ENCODE data around the gene TYMP. TPM values are rescaled to one million over a fixed set of nuclear protein-coding genes. Genes with fewer than 3 reads are reported as not detected.

The TYMP gene
- total RNA-seq, 2 experiments from 2014 or later, result 89.1 to 90.2 TPM

GRCh38 chr22:50526834-50527801, 2.7 kb downstream of the TYMP start:
- ChIA-PET POLR2A (interaction anchor here (0.7 to 12.1 kb wide), 12 partner anchors 11 to 94 kb away, joined by 3 to 583 read pairs (median 18); partner anchors contain the start of genes CHKB, KLHDC7B, LMF2 and NCAPH2), CTCF (interaction anchor here (0.6 to 6.0 kb wide), 7 partner anchors 15 to 251 kb away, joined by 3 to 150 read pairs (median 4); partner anchors contain the start of genes KLHDC7B, LMF2 and SYCE3)
- Mint-ChIP-seq H3K27me3 (no peaks in the 10 kb centered on the region), H3K36me3 (ENCODE audit: low read depth) (peaks cover 48% of the 10 kb centered on the region), H3K9me3 (no peaks in the 10 kb centered on the region), H3K4me1 (peaks cover 43% of the 10 kb centered on the region), H3K27ac (peak overlapping the region; percentile 89), H3K4me3 (peak overlapping the region; percentile 83)
- peak; percentile 69 for DNase-seq

- Mint-ChIP-seq H3K4me3 (peak overlapping the region; percentile 83), H3K9me3 (no peaks in the 10 kb centered on the region), H3K27ac (peak overlapping the region; percentile 89), H3K36me3 (ENCODE audit: low read depth) (peaks cover 47% of the 10 kb centered on the region), H3K4me1 (peaks cover 43% of the 10 kb centered on the region), H3K27me3 (no peaks in the 10 kb centered on the region)
- CTCF ChIA-PET, result interaction anchor here (0.7 to 6.0 kb wide), 40 partner anchors 9 to 339 kb away, joined by 3 to 150 read pairs (median 5); partner anchors contain the start of genes ARSA, CHKB, CPT1B and HDAC10
- DNase-seq, result peak; percentile 89
- POLR2A ChIA-PET, result interaction anchor here (0.6 to 12.1 kb wide), 40 partner anchors 9 to 554 kb away, joined by 3 to 583 read pairs (median 6); partner anchors contain the start of genes ARSA, CHKB, CPT1B and HDAC10
Measured at GRCh38 chr22:50526108-50526833, 3.5 kb downstream of the TYMP start.

GRCh38 chr22:50525858-50526107, 4.0 kb downstream of the TYMP start:
- Mint-ChIP-seq H3K36me3 (ENCODE audit: low read depth) (peaks cover 45% of the 10 kb centered on the region), H3K4me1 (peaks cover 43% of the 10 kb centered on the region), H3K4me3 (peak overlapping the region; percentile 86), H3K9me3 (no peaks in the 10 kb centered on the region), H3K27me3 (no peaks in the 10 kb centered on the region), H3K27ac (peak overlapping the region; percentile 86)
- ChIA-PET CTCF (interaction anchor here (0.6 to 6.0 kb wide), 46 partner anchors 9 to 339 kb away, joined by 3 to 150 read pairs (median 5); partner anchors contain the start of genes ARSA, CHKB, CPT1B and HDAC10), POLR2A (interaction anchor here (0.6 to 12.1 kb wide), 45 partner anchors 9 to 554 kb away, joined by 3 to 583 read pairs (median 4); partner anchors contain the start of genes ADM2, ARSA, CHKB and CPT1B)
- no peak for DNase-seq

GRCh38 chr22:50525104-50525857, 4.5 kb downstream of the TYMP start, which contains the start of gene SCO2:
TSS of gene SCO2 (minus strand) at chr22:50525598. CDS start at chr22:50524411, 1,187 bp downstream.
- peak; percentile 98 for DNase-seq
- ChIA-PET CTCF (interaction anchor here (0.6 to 6.0 kb wide), 46 partner anchors 10 to 338 kb away, joined by 3 to 150 read pairs (median 5); partner anchors contain the start of genes ARSA, CHKB, CPT1B and HDAC10), POLR2A (interaction anchor here (0.6 to 12.1 kb wide), 47 partner anchors 8 to 338 kb away, joined by 3 to 583 read pairs (median 4); partner anchors contain the start of genes ADM2, ARSA, CHKB and CPT1B)
- Mint-ChIP-seq H3K4me1 (peaks cover 43% of the 10 kb centered on the region), H3K27ac (peak within 1 kb of the TSS; percentile 89), H3K9me3 (no peaks in the 10 kb centered on the region), H3K27me3 (no peaks in the 10 kb centered on the region), H3K36me3 (ENCODE audit: low read depth) (peaks cover 47% of the 10 kb centered on the region), H3K4me3 (peak within 1 kb of the TSS; percentile 86)

- Mint-ChIP-seq H3K36me3 (ENCODE audit: low read depth) (peaks cover 51% of the 10 kb centered on the region), H3K9me3 (no peaks in the 10 kb centered on the region), H3K4me1 (peaks cover 43% of the 10 kb centered on the region), H3K27ac (peak overlapping the region; percentile 89), H3K4me3 (peak overlapping the region; percentile 86), H3K27me3 (no peaks in the 10 kb centered on the region)
- CTCF ChIA-PET, result interaction anchor here (1.0 to 6.0 kb wide), 19 partner anchors 10 to 274 kb away, joined by 3 to 150 read pairs (median 9); partner anchors contain the start of genes CPT1B, HDAC10, KLHDC7B and LMF2
- POLR2A ChIA-PET, result interaction anchor here (0.9 to 12.1 kb wide), 24 partner anchors 10 to 338 kb away, joined by 3 to 583 read pairs (median 6); partner anchors contain the start of genes ARSA, CHKB, HDAC10 and KLHDC7B
- DNase-seq, result no peak
Measured at GRCh38 chr22:50524676-50525103, 5.1 kb downstream of the TYMP start.

- Mint-ChIP-seq H3K9me3 (no peaks in the 10 kb centered on the region), H3K4me1 (peaks cover 43% of the 10 kb centered on the region), H3K27ac (peak overlapping the region; percentile 89), H3K27me3 (no peaks in the 10 kb centered on the region), H3K4me3 (peak overlapping the region; percentile 86), H3K36me3 (ENCODE audit: low read depth) (peaks cover 55% of the 10 kb centered on the region)
- DNase-seq, result no peak
- ChIA-PET POLR2A (interaction anchor here (1.0 to 12.1 kb wide), 15 partner anchors 9 to 337 kb away, joined by 3 to 583 read pairs (median 42); partner anchors contain the start of genes ARSA, CHKB, KLHDC7B and LMF2), CTCF (interaction anchor here (1.3 to 6.0 kb wide), 8 partner anchors 12 to 248 kb away, joined by 5 to 150 read pairs (median 24); partner anchors contain the start of genes KLHDC7B, LMF2, NCAPH2 and SYCE3)
Measured at GRCh38 chr22:50523806-50524675, 5.8 kb downstream of the TYMP start.

GRCh38 chr22:50523458-50523805, 6.4 kb downstream of the TYMP start:
- Mint-ChIP-seq H3K4me3 (peak overlapping the region; percentile 18), H3K27ac (no peak overlapping the region), H3K9me3 (no peaks in the 10 kb centered on the region), H3K4me1 (peaks cover 37% of the 10 kb centered on the region), H3K36me3 (ENCODE audit: low read depth) (peaks cover 52% of the 10 kb centered on the region), H3K27me3 (no peaks in the 10 kb centered on the region)
- ChIA-PET CTCF (interaction anchor here (1.3 kb wide), 1 partner anchor 97 kb away, joined by 5 read pairs; no protein-coding TSS in a partner anchor), POLR2A (interaction anchor here (1.0 to 12.1 kb wide), 7 partner anchors 9 to 97 kb away, joined by 5 to 583 read pairs (median 117); partner anchors contain the start of genes KLHDC7B, LMF2 and NCAPH2)
- DNase-seq, result no peak

GRCh38 chr22:50522806-50523438, 6.9 kb downstream of the TYMP start:
- DNase-seq, result no peak
- ChIA-PET POLR2A (interaction anchor here (1.0 to 12.1 kb wide), 9 partner anchors 9 to 97 kb away, joined by 3 to 321 read pairs (median 5); partner anchors contain the start of genes KLHDC7B, LMF2, NCAPH2 and SYCE3), CTCF (interaction anchor here (1.3 kb wide), 1 partner anchor 15 kb away, joined by 5 read pairs; the partner anchor contains the start of genes LMF2 and NCAPH2)
- H3K27ac Mint-ChIP-seq, result peak overlapping the region; percentile 21
- peaks cover 47% of the 10 kb centered on the region for H3K36me3 Mint-ChIP-seq (ENCODE audit: low read depth)
- no peaks in the 10 kb centered on the region for H3K9me3 Mint-ChIP-seq
- peaks cover 31% of the 10 kb centered on the region for H3K4me1 Mint-ChIP-seq
- no peaks in the 10 kb centered on the region for H3K27me3 Mint-ChIP-seq
- H3K4me3 Mint-ChIP-seq, result peak overlapping the region; percentile 18

GRCh38 chr22:50522208-50522805, 7.5 kb downstream of the TYMP start:
- Mint-ChIP-seq H3K36me3 (ENCODE audit: low read depth) (peaks cover 44% of the 10 kb centered on the region), H3K9me3 (no peaks in the 10 kb centered on the region), H3K27ac (no peak overlapping the region), H3K4me3 (no peak overlapping the region), H3K27me3 (no peaks in the 10 kb centered on the region), H3K4me1 (peaks cover 25% of the 10 kb centered on the region)
- ChIA-PET POLR2A (interaction anchor here (1.0 to 12.1 kb wide), 9 partner anchors 8 to 98 kb away, joined by 3 to 321 read pairs (median 5); partner anchors contain the start of genes KLHDC7B, LMF2, NCAPH2 and SYCE3), CTCF (interaction anchor here (1.3 kb wide), 1 partner anchor 14 kb away, joined by 5 read pairs; the partner anchor contains the start of genes LMF2 and NCAPH2)
- DNase-seq, result no peak

- peaks cover 38% of the 10 kb centered on the region for H3K36me3 Mint-ChIP-seq (ENCODE audit: low read depth)
- H3K9me3 Mint-ChIP-seq, result no peaks in the 10 kb centered on the region
- CTCF ChIA-PET, result interaction anchor here (1.3 kb wide), 1 partner anchor 14 kb away, joined by 5 read pairs; the partner anchor contains the start of genes LMF2 and NCAPH2
- DNase-seq, result no peak
- H3K27ac Mint-ChIP-seq, result no peak overlapping the region
- H3K4me3 Mint-ChIP-seq, result no peak overlapping the region
- POLR2A ChIA-PET, result interaction anchor here (1.3 to 12.1 kb wide), 4 partner anchors 12 to 99 kb away, joined by 4 to 321 read pairs (median 134); partner anchors contain the start of genes KLHDC7B, LMF2, NCAPH2 and SYCE3
- H3K27me3 Mint-ChIP-seq, result no peaks in the 10 kb centered on the region
- peaks cover 19% of the 10 kb centered on the region for H3K4me1 Mint-ChIP-seq
Measured at GRCh38 chr22:50521710-50522109, 8.1 kb downstream of the TYMP start.
